A673 (cell line): ENCODE measurements around the gene HEMK1.

Experiments
- CTCF ChIP-seq: fragments of 300-800, 200-600 bp; sonication (generic); conservative IDR thresholded peaks from 2 replicates; pipeline ENCODE4 v1.5.1; 2017; ENCODE audit warnings: low read depth, mild to moderate bottlenecking, antibody characterized with exemption, low read length, moderate library complexity, mixed read lengths
- EZH2 ChIP-seq: fragments of 200-600 bp; sonication (generic); IDR thresholded peaks from 2 replicates; pipeline ENCODE4 v1.6.1; 2017; ENCODE audit warnings: borderline replicate concordance, low read depth, mild to moderate bottlenecking, mixed read lengths, antibody characterized with exemption, low read length; ENCODE audit not compliant: poor library complexity, severe bottlenecking

- TF ChIP-seq CTCF (no peak), EZH2 (no peak)
These were observed 34.2 kb downstream of the HEMK1 start for GRCh38 chr3:50603261-50604109.
